Measurements from ENCODE around the gene DNAH10.

Gene DNAH10

DNA sequence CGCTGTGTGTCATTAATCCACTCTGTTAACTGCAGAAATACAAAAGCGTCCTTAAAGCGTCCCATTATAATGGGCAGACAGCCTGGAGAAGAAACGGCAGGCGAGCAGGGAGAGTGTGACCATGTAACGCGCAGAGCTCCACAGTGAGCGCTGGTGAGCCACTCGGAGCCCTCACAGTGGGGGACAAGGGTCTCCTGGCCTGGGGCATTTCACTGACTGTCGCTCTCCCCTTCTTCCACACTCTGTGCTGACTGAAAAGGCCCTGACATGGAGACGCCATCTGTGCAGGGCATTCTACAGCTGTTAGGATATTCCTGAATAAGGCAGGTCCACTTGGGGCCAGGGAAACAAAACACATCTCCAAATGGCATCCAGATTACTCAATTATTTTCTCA, 186.3 kb downstream of the DNAH10 start:
- H3K27ac ChIP-seq (ENCODE audit: poor library complexity, severe bottlenecking), result no peak overlapping the region
- DNase-seq (ENCODE audit: low spot score) (no peak), ATAC-seq (ENCODE audit: low read depth) (no peak)
- H3K4me1 ChIP-seq (ENCODE audit: insufficient read depth, poor library complexity, severe bottlenecking), result no peaks in the 10 kb centered on the region
- no peak overlapping the region for H3K4me3 ChIP-seq (ENCODE audit: severe bottlenecking)
- H3K27me3 ChIP-seq (ENCODE audit: insufficient read depth, poor library complexity, severe bottlenecking), result no peaks in the 10 kb centered on the region
- H3K36me3 ChIP-seq (ENCODE audit: low read depth), result no peaks in the 10 kb centered on the region
- no peak for TF ChIP-seq CTCF (IDR thresholded peaks at IDR 0.05; ENCODE audit: poor library complexity, severe bottlenecking)
- no peaks in the 10 kb centered on the region for H3K9me3 ChIP-seq (ENCODE audit: severe bottlenecking)

GRCh38 chr12:123948796-123949769, 187.0 kb downstream of the DNAH10 start:
- Histone ChIP-seq H3K36me3 (ENCODE audit: low read depth) (no peaks in the 10 kb centered on the region), H3K4me1 (ENCODE audit: insufficient read depth, poor library complexity, severe bottlenecking) (no peaks in the 10 kb centered on the region), H3K27ac (ENCODE audit: poor library complexity, severe bottlenecking) (no peak overlapping the region), H3K9me3 (ENCODE audit: severe bottlenecking) (no peaks in the 10 kb centered on the region), H3K27me3 (ENCODE audit: insufficient read depth, poor library complexity, severe bottlenecking) (no peaks in the 10 kb centered on the region), H3K4me3 (ENCODE audit: severe bottlenecking) (no peak overlapping the region)
- DNase-seq (ENCODE audit: low spot score) (no peak), ATAC-seq (ENCODE audit: low read depth) (no peak)
- TF ChIP-seq CTCF (IDR thresholded peaks at IDR 0.05; ENCODE audit: poor library complexity, severe bottlenecking), result no peak

- H3K9me3 ChIP-seq (ENCODE audit: severe bottlenecking), result no peaks in the 10 kb centered on the region
- TF ChIP-seq CTCF (IDR thresholded peaks at IDR 0.05; ENCODE audit: poor library complexity, severe bottlenecking), result no peak
- DNase-seq (ENCODE audit: low spot score) (no peak), ATAC-seq (ENCODE audit: low read depth) (no peak)
- H3K27ac ChIP-seq (ENCODE audit: poor library complexity, severe bottlenecking), result no peak overlapping the region
- no peak overlapping the region for H3K4me3 ChIP-seq (ENCODE audit: severe bottlenecking)
- H3K27me3 ChIP-seq (ENCODE audit: insufficient read depth, poor library complexity, severe bottlenecking), result no peaks in the 10 kb centered on the region
- no peaks in the 10 kb centered on the region for H3K36me3 ChIP-seq (ENCODE audit: low read depth)
- no peaks in the 10 kb centered on the region for H3K4me1 ChIP-seq (ENCODE audit: insufficient read depth, poor library complexity, severe bottlenecking)
Measured at GRCh38 chr12:123949770-123950165, 187.7 kb downstream of the DNAH10 start.

GRCh38 chr12:123950476-123951349, 188.6 kb downstream of the DNAH10 start:
- H3K4me1 ChIP-seq (ENCODE audit: insufficient read depth, poor library complexity, severe bottlenecking), result no peaks in the 10 kb centered on the region
- no peaks in the 10 kb centered on the region for H3K36me3 ChIP-seq (ENCODE audit: low read depth)
- H3K27me3 ChIP-seq (ENCODE audit: insufficient read depth, poor library complexity, severe bottlenecking), result no peaks in the 10 kb centered on the region
- H3K9me3 ChIP-seq (ENCODE audit: severe bottlenecking), result no peaks in the 10 kb centered on the region
- DNase-seq (ENCODE audit: low spot score), result no peak
- no peak for ATAC-seq (ENCODE audit: low read depth)
- H3K4me3 ChIP-seq (ENCODE audit: severe bottlenecking), result no peak overlapping the region
- H3K27ac ChIP-seq (ENCODE audit: poor library complexity, severe bottlenecking), result no peak overlapping the region
- TF ChIP-seq CTCF (IDR thresholded peaks at IDR 0.05; ENCODE audit: poor library complexity, severe bottlenecking), result no peak
